HL-60/S4 (cell line): ENCODE results near the gene PFAS.
"Not testable (repeated sequence)": the region's sequence is repeated elsewhere in the genome, so short reads cannot be mapped to it uniquely, and the experiment has no call there.

Experiments
- in situ Hi-C: fragments of 300-500 bp; cut with MboI; formaldehyde crosslinking; loops from 2 replicates; pipeline ENCODE4 v1.14.3; 2022; ENCODE audit warnings: low sequenced_read_pairs

The PFAS gene

GRCh38 chr17:8248751-8249607 lies at the start of gene PFAS:
PFAS (plus strand) TSS chr17:8249289; CDS start chr17:8253938, 4,649 bp downstream.
- in situ Hi-C loops: no loop called here

DNA sequence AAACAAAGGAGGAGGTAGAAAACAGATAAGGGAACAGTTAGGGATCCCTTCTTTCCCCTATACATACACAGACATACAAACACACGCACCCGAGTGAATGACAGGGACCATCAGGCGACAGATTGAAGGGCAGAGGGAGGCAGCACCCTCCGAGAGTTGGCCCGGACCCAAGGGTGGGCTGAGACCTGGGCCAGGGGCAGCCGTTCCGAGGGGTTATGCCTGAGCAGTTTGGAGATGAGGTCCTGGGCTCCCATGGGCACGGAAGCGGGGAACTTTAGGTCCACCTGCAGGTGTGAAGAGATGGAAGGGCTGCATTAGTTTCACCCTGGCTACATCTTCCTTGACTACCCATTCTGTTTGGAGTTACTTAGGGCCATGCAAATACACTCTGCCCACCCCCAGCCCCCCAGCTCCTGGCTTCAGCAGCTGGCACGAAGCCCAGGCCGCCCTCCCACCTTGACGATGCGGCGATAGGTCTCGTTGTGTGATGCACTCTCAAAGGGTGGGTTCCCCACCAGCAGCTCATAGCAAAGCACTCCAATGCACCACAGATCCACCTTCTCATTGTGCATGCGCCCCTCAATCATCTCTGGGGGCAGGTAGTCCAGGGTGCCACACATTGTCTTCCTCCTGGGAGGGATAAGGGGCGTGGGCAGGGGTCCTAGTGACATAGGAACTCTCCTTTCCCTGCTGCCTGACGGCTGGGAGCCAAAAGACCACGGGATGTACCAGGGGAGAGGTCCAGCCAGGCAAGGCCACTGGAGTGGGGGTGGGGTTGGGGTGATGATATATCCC lies 44.1 kb upstream of the PFAS start:
- in situ Hi-C loops: no loop called here

DNA sequence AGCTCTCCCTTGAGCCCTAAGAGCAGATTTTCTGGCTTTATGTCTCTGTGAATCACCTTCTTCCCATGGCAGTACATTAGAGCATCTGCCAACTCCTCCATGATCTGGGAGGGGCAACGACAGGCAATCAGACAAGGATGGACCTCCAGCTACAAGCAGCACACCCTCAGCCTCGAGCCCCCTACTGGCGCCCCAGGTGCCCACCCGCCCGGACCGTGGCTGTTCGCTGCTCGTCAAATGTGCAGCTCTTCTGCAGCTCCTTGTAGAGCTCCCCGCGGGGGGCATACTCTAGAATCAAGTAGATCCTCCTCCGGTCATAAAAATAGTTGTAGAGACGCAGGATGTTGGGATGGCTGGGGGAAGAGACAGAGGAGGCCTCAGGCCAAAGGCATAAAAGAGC lies 42.6 kb upstream of the PFAS start:
- in situ Hi-C loops: no loop called here

DNA sequence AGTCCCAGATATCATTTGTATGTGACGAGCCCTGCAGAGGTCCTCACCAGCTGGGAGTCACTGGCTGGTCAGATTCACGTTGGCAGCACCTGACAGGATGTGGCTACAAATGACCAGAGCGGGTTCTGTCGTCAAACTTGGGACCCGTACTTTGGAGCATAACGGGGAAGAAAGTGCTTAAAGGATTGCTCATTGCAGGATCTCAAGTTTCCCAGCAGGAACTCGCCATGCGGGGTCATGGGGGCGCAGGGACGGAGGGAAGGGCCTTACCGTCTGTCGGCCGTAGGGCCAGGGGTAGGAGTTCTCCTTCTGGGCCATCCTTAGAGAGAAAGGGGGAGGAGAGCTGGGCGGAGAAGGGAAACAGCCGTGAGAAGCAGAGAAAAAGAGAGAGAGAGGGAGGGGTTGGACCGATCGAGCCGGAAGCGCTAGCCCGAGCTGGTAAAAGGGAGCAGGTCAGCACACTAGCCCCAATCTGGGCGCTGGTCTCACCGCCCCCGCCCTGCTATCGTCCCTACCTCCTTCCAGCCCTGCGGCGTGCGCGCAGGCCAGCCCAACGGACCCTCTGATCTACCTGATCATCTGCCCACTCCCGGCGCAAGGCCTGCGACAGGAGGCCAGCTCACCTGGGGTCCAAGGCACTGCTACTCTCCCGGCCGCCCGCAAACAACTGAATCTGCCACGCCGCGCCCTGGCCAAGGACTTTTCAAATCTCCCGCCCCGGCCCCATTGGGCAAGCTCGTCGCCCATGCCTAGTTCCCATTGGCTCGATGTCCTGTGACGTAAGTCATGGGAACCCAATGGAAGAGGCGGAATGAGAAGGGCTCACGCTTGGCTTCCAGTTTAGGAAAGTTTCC lies 39.0 kb upstream of the PFAS start, which contains the start of gene AURKB:
TSS of gene AURKB (minus strand) at position 669 of the 854 bp plus-strand sequence. CDS start at position 318, 351 bp downstream.
- in situ Hi-C loops: no loop called here

DNA sequence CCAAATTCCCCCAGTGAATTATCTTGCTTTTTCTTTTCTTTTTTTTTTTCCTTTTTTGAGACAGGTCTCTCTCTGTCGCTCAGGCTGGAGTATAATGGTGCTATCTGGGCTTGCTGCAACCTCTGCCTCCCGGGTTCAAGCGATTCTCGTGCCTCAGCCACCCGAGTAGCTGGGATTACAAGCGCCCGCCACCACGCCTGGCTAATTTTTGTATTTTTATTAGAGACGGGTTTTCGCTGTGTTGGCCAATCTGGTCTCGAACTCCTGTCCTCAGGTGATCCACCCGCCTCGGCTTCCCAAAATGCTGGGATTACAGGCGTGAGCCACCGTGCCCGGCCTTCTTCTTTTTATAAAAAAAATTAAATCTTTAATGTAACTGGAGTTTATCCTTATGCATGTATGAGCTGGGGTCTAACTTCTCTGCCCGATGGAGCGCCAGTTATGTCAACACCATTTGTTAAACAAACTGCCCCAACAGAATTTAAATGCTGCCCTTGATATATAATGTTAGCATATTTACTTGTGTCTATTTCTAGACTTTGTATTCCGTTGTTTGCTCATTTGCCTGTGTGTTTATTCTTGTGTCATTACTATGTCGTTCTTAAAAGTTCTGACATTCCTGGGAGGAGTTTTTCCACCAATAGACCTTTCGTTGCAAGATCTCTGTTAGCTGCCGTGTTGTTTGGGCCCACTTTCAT lies 38.2 kb upstream of the PFAS start:
- in situ Hi-C loops: no loop called here

- in situ Hi-C loops: no loop called here
These were observed 36.5 kb upstream of the PFAS start for GRCh38 chr17:8212312-8213180.

DNA sequence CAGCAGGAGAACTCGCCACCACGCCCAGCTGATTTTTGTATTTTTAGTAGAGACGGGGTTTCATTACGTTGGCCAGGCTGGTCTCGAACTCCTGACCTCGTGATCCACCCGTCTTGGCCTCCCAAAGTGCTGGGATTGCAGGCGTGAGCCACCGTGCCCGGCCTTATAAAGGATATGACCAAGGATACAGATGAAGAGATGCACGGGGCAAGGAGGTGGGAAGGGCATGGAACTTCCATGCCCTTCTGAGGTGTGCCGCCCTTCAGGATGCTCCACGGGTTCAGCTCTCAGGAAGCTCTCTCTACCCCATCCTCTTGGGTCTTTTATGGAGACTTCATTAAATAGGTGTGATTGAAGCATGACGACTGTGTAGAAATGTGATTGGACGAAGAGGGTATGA lies 35.1 kb upstream of the PFAS start:
- in situ Hi-C loops: not testable (repeated sequence)

DNA sequence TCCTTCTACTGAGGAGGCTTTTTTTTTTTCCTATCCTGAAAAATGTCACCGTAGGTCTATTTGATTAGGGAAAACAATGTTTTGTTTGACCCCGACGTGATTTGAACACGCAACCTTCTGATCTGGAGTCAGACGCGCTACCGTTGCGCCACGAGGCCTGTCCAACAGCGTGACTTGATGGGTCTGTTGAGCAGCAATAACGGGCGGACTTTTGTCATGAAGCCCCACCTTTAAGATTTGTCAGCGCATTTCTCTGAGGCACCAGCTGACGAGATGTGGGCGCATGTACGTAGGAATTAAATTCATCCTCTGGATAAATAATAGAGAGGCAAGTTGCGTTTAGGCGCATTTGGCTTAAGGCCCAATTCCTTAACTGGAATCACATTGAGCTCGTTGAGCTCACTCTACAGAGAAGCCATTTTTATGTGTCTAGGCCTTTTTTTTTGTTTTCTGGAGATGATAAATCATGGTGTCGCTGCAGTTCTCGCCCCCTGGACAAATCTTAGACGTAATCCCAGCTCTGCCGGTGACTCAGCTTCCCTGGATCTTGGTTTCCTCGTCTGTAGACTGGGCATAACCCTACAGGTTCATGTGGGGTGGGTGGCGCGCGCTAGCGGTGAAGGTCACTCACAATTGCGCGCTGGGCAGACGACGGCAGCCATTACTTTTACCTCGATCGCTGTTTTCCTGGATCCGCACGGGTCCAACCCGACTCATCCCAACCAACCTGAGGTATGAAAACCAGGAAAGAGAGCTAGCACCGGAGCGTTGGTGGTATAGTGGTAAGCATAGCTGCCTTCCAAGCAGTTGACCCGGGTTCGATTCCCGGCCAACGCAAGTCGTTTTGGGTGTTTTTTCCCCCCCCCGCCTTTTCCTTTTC lies 28.1 kb upstream of the PFAS start:
- in situ Hi-C loops: no loop called here

DNA sequence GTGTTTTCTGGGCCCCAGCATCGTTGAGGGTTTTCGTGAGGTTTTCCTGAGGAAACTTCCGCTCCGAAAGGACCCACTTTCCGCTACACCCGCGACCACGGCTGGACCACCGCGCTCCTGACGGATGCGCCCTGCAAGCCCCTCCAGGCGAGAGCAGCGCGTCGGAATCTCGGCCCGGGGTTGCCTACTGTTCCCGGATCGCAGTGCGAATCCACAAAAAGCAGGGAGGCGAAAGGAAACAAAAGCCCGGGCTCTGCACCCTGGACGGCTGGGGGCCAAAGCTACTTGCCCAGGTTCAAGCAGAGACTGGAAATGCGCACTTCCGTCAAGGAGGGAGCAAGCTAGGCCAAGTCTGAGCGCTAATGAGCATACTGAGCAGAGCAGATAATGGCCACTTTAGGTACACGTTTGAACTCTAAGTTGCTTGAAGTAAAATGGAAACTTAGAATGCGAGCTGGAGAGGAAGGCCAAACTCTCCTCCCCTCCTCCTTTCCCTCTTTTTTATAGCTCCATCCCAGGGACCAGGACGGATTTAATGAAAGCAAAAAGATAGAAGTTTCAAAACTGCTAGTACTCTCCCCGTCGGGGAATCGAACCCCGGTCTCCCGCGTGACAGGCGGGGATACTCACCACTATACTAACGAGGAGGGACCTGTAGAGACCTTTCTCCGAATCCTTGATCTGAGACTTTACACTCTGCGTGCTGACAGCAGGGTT lies 27.3 kb upstream of the PFAS start:
- in situ Hi-C loops: no loop called here

GRCh38 chr17:8222380-8222629 lies 26.8 kb upstream of the PFAS start:
- in situ Hi-C loops: no loop called here

DNA sequence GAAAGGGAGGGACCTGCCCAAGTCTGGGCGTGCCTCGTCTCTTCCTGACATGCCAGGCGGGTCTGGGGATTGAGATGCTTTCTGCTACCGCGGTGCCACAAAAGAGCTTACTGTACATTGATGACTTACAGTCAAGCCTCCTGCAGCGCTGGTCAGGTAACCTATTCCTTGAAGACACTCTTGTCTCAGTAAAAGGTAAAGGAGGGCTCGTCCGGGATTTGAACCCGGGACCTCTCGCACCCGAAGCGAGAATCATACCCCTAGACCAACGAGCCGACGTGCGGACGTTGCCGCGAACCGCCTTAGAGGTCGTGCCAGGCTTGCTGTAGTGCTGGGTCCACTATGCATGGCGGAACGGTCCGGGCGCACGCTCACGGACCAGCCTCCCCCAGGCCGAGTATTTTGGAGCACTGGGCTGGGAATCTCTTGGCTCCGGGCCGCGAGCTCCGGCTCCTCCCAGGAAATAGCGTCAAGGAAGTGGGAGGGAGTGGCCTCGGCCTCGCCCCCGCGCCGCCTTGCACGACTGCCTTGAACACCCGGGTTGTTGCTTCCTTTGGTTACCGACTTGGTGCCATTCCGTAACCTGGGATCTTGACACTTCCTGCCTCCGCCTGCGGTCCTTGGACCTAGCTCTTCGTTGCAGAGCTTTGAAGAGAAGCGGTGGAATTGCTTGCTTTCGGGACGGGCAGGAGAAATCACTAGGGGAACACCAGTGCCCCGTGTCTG lies 26.3 kb upstream of the PFAS start:
- in situ Hi-C loops: no loop called here

- in situ Hi-C loops: no loop called here
These were observed 25.5 kb upstream of the PFAS start for GRCh38 chr17:8223356-8224126.

DNA sequence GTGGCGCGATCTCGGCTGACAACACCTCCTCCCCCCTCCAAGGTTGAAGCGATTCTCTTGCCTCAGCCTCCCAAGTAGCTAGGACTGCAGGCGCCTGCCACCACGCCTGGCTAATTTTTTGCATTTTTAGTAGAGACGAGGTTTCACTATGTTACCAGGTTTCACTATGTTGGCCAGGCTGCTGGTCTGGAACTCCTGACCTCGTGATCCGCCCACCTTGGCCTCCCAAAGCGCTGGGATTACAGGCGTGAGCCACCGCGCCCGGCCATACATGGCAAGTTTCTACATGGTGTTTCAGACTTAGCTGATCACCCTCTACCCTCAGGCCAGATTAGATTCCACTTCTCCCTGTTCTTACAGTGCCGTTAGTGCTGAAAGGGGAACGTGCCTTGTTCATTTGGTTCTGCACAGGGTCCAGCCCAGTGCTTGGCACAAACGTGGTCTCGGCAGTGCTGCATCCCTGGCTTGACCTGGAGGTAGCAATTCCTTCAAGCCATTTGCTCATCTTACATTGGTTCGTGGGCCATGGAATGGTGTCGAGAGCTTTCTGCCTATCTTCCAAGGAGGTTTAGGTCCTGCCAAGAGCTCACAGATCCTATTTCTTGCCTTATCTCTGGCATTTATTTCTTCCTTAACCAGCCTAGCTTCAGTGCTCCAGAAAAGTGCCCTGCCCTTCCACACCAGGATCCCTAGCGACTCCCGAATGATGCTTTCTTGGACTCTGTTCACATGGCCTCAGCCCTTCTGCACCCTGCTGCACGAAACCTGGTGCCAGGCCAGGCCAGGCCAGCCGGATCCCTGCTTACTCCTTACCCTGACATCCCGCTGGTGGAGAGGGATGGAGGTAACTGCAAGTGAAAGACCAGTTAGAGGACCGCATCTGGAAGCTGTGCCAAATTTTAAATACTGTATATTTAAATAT lies 23.9 kb upstream of the PFAS start:
- in situ Hi-C loops: no loop called here

DNA sequence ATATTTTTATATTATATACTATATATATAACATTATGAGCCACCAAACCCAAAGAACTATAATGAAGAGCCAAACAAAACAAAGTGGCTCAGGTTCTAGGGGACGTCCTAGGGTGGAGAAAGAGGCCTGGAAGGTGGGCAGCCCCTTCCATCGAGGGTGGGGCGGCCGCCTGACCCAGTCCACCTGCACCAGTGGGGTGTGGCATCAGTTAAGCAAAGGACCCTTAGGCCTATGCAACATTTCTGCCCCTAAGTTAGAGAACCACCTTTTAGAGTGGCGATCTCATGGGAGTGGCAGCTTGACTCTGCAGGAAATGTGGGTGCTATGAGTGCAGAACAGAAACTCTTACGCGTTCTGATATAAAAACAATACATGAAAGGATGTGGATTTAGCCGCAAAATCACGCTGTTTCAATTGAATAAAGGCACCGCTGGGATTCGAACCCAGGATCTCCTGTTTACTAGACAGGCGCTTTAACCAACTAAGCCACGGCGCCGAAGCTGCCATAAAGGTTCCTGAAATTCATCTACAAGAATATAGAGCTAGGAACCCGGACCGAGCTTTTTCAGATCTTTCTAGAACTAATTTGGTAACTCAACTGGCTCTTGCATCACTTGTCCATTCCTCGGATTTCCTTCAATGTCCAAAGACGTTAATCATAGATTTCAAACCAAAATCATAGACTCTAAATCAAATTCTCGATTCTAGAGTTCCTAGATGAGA lies 23.1 kb upstream of the PFAS start:
- in situ Hi-C loops: no loop called here
